Measurements from ENCODE around the gene ELMO1.

- TF ChIP-seq TAF1 (IDR thresholded peaks at IDR 0.05; ENCODE audit: borderline replicate concordance, low read depth, low read length) (no peak), ZBTB4 (CRISPR knock-in tag; IDR thresholded peaks at IDR 0.05) (no peak), POLR2AphosphoS5 (IDR thresholded peaks at IDR 0.05; ENCODE audit: low read length) (no peak)
- TF ChIP-seq, protein P1, sequence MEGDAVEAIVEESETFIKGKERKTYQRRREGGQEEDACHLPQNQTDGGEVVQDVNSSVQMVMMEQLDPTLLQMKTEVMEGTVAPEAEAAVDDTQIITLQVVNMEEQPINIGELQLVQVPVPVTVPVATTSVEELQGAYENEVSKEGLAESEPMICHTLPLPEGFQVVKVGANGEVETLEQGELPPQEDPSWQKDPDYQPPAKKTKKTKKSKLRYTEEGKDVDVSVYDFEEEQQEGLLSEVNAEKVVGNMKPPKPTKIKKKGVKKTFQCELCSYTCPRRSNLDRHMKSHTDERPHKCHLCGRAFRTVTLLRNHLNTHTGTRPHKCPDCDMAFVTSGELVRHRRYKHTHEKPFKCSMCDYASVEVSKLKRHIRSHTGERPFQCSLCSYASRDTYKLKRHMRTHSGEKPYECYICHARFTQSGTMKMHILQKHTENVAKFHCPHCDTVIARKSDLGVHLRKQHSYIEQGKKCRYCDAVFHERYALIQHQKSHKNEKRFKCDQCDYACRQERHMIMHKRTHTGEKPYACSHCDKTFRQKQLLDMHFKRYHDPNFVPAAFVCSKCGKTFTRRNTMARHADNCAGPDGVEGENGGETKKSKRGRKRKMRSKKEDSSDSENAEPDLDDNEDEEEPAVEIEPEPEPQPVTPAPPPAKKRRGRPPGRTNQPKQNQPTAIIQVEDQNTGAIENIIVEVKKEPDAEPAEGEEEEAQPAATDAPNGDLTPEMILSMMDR (IDR thresholded peaks at IDR 0.05 in 2 of 3, conservative IDR thresholded peaks at IDR 0.05 in 1 of 3; ENCODE audit: control insufficient read depth in 2 of 3, extremely low read depth in 1 of 3, insufficient read depth in 1 of 3, low read depth in 3 of 3, low read length in 3 of 3) = no peak
These were observed 498.7 kb downstream of the ELMO1 start for GRCh38 chr7:36949711-36950600.

Data from GM12878 (cell line).